ENCODE measurements around the gene CTU1. TPM values are rescaled to one million over a fixed set of nuclear protein-coding genes. Genes with fewer than 3 reads are reported as not detected.
A peak's percentile ranks its signal among the peaks of the same experiment; 100 is the strongest.

CTU1 gene
- total RNA-seq, 1 donor from 2014 or later, result 7.8 TPM

GRCh38 chr19:51082611-51083010, 25.6 kb downstream of the CTU1 start, which contains the start of gene KLK14:
TSS of gene KLK14 (minus strand) at chr19:51082887. CDS start at chr19:51082614, 273 bp downstream.
- no peak for DNase-seq (ENCODE audit: low read depth)

- no peak for DNase-seq (ENCODE audit: low read depth)
These were observed 26.7 kb downstream of the CTU1 start for GRCh38 chr19:51081476-51081875.

- DNase-seq (ENCODE audit: low read depth), result no peak
These were observed 28.6 kb downstream of the CTU1 start for GRCh38 chr19:51079481-51080110.

GRCh38 chr19:51078731-51079130, 29.5 kb downstream of the CTU1 start:
- DNase-seq (ENCODE audit: low read depth), result no peak

GRCh38 chr19:51078104-51078503, 30.1 kb downstream of the CTU1 start:
- DNase-seq (ENCODE audit: low read depth), result no peak

GRCh38 chr19:51076631-51077213, 31.5 kb downstream of the CTU1 start:
- DNase-seq (ENCODE audit: low read depth), result no peak

- DNase-seq (ENCODE audit: low read depth), result no peak
These were observed 32.2 kb downstream of the CTU1 start for GRCh38 chr19:51075998-51076397.

- peak; percentile 32 for DNase-seq (ENCODE audit: low read depth)
These were observed 37.2 kb downstream of the CTU1 start for GRCh38 chr19:51071095-51071405.

GRCh38 chr19:51070334-51071094, 37.7 kb downstream of the CTU1 start:
- DNase-seq (ENCODE audit: low read depth), result no peak

- DNase-seq (ENCODE audit: low read depth), result no peak
These were observed 41.6 kb downstream of the CTU1 start for GRCh38 chr19:51066393-51067186.

GRCh38 chr19:51065221-51065960, 42.8 kb downstream of the CTU1 start:
- DNase-seq (ENCODE audit: low read depth), result no peak

- peak; percentile 7 for DNase-seq (ENCODE audit: low read depth)
These were observed 43.5 kb downstream of the CTU1 start, which contains the start of gene KLK13 for GRCh38 chr19:51064534-51065220. TSS of gene KLK13 (minus strand) at chr19:51065092. CDS start at chr19:51065067, 25 bp downstream.

- DNase-seq (ENCODE audit: low read depth), result no peak
These were observed 44.5 kb downstream of the CTU1 start for GRCh38 chr19:51063664-51064063.

- DNase-seq (ENCODE audit: low read depth), result no peak
These were observed 47.2 kb downstream of the CTU1 start for GRCh38 chr19:51060973-51061372.

- no peak for DNase-seq (ENCODE audit: low read depth)
These were observed 47.9 kb downstream of the CTU1 start for GRCh38 chr19:51060336-51060735.

- no peak for DNase-seq (ENCODE audit: low read depth)
These were observed 48.5 kb downstream of the CTU1 start for GRCh38 chr19:51059715-51060114.

- no peak for DNase-seq (ENCODE audit: low read depth)
These were observed 52.3 kb downstream of the CTU1 start for GRCh38 chr19:51055866-51056265.
